PFSK-1 (cell line): ENCODE data around the gene DNAAF9.

Experiments
- FOXP2 ChIP-seq: optimal IDR thresholded peaks from 2 replicates; pipeline ENCODE3; 2011; ENCODE audit warnings: borderline replicate concordance, control low read depth, inconsistent platforms; ENCODE audit not compliant: insufficient read depth; ENCODE audit errors: extremely low read length, extremely low read depth
- POLR2AphosphoS5 ChIP-seq: IDR thresholded peaks from 2 replicates; pipeline ENCODE4 v1.6.1; 2012; ENCODE audit warnings: low read depth, mild to moderate bottlenecking, control low read depth, low read length, moderate library complexity
- REST ChIP-seq, 2 experiments: IDR thresholded peaks; 2 replicates each; pipeline versions ENCODE4 v1.6.1 to v1.8.0; 2011 to 2012; ENCODE audit warnings: low read depth in 2 of 2, low read length in 2 of 2, control low read depth in 1 of 2, inconsistent platforms in 1 of 2, mild to moderate bottlenecking in 1 of 2, moderate library complexity in 1 of 2; ENCODE audit not compliant: insufficient read depth in 1 of 2
- SIN3A ChIP-seq: IDR thresholded peaks from 2 replicates; pipeline ENCODE4 v1.6.1; 2012; ENCODE audit warnings: mild to moderate bottlenecking, low read length, moderate library complexity, borderline replicate concordance; ENCODE audit not compliant: insufficient read depth
- TAF1 ChIP-seq: IDR thresholded peaks from 2 replicates; pipeline ENCODE4 v1.6.1; 2012; ENCODE audit warnings: low read length, control low read depth, borderline replicate concordance; ENCODE audit not compliant: insufficient read depth

The DNAAF9 gene

GRCh38 chr20:3383878-3384495 is 23.5 kb downstream of the DNAAF9 start:
- TF ChIP-seq TAF1 (no peak), FOXP2 (no peak), POLR2AphosphoS5 (no peak), SIN3A (no peak), REST (IDR thresholded peaks at IDR 0.05; ENCODE audit: insufficient read depth in 1 of 2, low read depth in 2 of 2, low read length in 2 of 2) (no peak)

GRCh38 chr20:3382836-3383235 is 24.6 kb downstream of the DNAAF9 start:
- TF ChIP-seq POLR2AphosphoS5 = no peak
- no peak for TF ChIP-seq REST (IDR thresholded peaks at IDR 0.05; ENCODE audit: insufficient read depth in 1 of 2, low read depth in 2 of 2, low read length in 2 of 2)
- no peak for TF ChIP-seq TAF1
- TF ChIP-seq FOXP2 = no peak
- no peak for TF ChIP-seq SIN3A

DNA sequence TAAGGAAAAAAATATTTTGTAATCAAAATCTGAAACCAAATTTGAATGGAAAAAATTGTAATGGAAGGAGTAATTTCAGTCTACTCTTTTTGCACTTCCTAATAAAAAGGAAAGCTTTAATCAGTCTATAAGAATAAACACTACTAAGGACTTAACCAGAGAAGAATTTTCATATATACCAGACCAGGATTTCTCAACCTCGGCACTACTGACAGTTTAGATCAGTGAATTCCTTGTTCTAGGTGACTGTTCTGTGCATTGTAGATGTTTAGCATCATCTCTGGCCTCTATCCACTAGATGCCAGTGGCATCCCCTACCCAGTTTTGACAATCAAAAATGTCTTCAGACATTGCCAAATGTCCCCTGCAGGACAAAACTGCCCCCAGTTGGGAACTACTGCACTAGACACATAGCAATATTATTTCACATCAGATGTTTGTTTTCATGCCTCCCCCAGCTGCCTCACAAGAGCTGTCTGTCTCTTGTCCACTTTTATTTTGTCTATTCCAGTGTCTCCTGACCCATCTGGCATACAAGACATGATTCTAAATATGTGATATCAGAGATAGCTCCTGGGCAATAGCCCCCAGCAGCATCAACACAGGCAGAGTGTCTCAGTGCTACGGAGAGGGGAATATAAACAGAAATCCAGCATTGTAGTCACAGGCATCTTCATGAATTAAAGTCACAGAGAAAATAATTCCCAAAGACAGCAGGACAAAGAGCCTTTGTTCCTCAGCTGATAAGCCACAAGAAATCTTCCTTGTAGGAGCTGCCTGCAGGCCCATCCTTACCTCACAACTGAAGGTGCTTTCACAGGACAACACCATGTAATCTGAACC is 27.0 kb downstream of the DNAAF9 start:
- no peak for TF ChIP-seq TAF1
- TF ChIP-seq REST (IDR thresholded peaks at IDR 0.05; ENCODE audit: insufficient read depth in 1 of 2, low read depth in 2 of 2, low read length in 2 of 2) = no peak
- no peak for TF ChIP-seq POLR2AphosphoS5
- TF ChIP-seq FOXP2 = no peak
- no peak for TF ChIP-seq SIN3A

DNA sequence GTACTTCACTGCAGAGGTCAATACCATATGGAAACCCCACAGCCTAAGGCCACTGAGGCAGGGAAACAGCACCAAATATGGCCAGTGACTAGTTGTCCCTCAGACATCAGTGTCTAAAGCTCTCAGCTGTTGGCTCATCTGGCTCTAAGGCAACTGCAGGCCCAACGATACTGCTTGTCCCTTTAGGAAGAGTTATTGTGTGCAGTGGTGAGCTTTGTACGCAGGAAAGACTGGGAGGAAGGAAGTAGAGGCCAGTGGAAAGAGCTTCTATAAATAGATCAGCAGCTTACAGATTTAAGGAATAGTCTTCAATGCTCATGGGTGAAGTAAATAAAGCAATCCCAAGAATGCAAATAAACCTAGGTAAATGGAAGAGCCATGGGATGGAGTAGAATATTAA is 29.3 kb downstream of the DNAAF9 start:
- TF ChIP-seq POLR2AphosphoS5 (no peak), TAF1 (no peak), SIN3A (no peak), FOXP2 (no peak), REST (IDR thresholded peaks at IDR 0.05; ENCODE audit: insufficient read depth in 1 of 2, low read depth in 2 of 2, low read length in 2 of 2) (no peak)

DNA sequence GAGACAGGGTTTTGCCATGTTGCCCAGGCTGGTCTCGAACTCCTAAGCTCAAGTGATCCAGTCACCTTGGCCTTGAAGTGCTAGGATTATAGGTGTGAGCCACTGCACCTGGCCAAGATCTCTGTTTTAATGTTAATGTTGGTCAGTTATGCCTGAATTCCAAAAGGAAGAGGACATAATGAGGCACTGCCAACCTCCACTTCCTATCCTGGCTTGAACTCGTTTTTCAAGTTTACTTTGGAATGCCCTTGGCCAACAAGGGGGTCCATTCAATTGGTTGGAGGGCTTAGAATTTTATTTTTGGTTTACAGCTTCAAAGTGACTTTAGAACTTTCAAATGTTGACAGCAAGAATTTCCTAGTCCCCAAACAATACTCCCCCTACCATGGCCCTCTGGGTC is 29.8 kb downstream of the DNAAF9 start:
- TF ChIP-seq POLR2AphosphoS5 (no peak), FOXP2 (no peak), SIN3A (no peak), TAF1 (no peak), REST (IDR thresholded peaks at IDR 0.05; ENCODE audit: insufficient read depth in 1 of 2, low read depth in 2 of 2, low read length in 2 of 2) (no peak)
